HG03439 (cell line): ENCODE measurements around the gene DEGS1.
"Not testable (repeated sequence)": the region's sequence is repeated elsewhere in the genome, so short reads cannot be mapped to it uniquely, and the experiment has no call there.

Source experiments
- ATAC-seq: cut with Tn5 transposase; IDR thresholded peaks from one replicate; pipeline ENCODE4 v1.9.1; 2021; ENCODE audit warnings: mild to moderate bottlenecking, moderate library complexity; ENCODE audit not compliant: unreplicated experiment

Gene DEGS1

DNA sequence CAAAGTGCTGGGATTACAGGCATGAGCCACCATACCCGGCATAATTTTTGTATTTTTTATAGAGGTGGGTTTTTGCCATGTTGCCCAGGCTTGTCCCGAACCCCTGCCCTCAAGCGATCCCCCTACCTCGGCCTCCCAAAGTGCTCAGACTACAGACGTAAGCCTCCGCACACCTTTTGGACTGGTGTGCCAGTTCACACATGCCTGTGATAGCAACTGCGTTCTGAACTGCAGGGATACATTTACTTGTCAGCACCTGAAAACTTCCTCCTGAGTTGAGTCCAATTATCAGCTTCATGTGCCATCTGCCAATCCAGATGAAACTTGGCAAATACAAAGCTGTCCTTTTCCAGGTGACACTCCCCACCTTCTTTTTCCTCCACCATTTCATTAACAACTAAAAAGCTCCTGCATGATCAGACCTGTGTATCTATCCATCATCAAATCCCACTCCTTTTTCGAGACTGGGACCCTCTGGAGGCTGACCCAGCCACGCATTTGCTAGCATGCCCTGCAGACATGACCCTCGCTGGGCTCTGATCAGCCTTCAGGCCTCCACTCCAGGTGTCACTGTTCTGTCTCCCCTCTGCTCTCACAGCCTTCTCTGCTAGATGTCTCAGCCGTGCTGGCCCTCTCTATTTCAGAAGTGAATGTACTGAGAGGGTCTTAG lies 2.1 kb upstream of the DEGS1 start:
- no peak for ATAC-seq

- ATAC-seq = no peak
Measured at GRCh38 chr1:224181453-224181810, 1.6 kb upstream of the DEGS1 start.

DNA sequence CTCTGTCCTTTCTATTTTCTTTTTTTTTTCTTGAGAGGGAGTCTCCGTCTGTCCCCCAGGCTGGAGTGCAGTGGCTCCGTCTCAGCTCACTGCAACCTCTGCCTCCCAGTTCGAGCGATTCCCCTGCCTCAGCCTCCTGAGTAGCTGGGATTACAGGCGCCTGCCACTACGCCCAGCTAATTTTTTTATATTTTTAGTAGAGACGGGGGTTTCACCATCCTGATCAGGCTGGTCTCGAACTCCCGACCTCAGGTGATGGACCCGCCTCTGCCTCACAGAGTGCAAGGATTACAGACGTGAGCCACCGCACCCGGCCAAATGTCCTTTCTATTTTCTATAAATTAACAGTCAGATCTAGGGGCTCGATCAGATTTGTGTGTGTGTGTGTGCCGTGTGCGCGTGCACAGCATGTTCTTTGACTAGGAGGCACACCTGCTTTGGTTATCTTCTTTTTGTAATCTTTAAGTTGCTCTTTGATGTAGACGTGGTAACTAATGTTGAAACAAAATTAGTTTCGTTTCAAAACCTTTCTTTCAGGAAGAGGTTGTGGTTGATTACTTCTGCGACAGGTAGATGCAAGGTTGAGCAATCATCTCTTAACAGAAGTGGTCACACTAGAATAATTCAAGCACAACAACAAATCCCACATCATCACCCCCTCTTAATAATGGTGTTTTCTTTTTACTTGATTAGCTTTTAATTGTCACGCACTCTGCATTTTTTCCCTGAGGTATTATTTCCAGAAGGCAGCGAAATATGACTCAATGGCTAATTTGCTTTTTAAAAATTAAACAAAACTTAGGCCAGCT lies 779 bp upstream of the DEGS1 start:
- peak; percentile 36 for ATAC-seq

DNA sequence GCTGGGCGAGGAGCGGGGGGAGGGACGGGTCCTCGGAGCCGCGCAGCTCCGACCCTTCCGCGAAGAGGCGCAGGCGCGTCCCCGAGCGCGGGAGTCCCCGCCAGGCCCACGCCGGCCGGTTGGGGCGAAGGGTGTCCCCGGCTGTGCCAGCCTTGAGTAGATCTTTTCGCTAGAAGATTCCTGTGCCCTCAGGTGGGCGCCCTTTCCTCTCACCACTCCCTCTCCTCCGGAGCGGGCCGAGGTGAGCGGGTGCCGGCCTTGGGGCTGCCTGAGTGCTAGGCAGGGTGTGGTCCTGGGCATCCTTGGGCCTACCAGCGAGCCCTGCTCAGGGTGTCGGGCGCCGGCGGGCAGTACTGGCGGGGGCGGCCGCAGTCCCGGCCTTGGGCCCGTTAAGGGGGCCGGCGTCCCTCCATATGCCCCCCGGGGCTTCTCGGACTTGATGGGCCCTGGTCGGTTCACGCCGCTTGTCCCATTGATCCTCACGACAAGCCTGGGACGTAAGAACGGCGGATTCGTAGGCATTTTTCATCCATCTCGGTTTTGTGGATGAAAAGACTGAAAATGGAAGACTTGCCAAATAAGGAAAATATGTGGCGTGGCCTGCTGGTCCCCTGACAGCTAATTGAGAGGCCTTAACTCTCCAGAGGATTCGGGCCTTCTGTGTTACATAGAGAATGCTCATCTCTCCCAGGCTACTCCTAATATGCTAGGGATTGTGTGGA lies 712 bp downstream of the DEGS1 start:
- peak; percentile 48 for ATAC-seq

DNA sequence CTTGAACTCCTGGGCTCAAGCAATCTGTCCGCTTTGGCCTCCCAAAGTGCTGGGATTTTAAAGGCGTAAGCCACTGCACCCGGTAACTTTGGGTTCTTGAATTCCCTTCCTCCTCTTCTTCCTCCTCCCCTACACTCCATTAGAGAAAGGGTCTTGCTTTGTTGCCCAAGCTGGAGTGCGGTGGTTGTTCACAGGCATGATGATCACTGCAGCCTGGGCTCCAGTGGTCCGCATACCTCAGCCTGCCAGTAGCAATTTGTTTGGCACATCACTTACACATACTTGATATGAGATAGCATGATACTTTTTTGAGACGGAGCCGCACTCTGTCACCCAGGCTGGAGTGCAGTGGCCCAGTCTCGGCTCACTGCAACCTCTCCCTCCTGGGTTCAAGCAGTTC lies 2.2 kb downstream of the DEGS1 start:
- no peak for ATAC-seq

GRCh38 chr1:224188286-224188685 lies 5.2 kb downstream of the DEGS1 start:
- no peak for ATAC-seq

- ATAC-seq = no peak
Measured at GRCh38 chr1:224189561-224189960, 6.5 kb downstream of the DEGS1 start.

DNA sequence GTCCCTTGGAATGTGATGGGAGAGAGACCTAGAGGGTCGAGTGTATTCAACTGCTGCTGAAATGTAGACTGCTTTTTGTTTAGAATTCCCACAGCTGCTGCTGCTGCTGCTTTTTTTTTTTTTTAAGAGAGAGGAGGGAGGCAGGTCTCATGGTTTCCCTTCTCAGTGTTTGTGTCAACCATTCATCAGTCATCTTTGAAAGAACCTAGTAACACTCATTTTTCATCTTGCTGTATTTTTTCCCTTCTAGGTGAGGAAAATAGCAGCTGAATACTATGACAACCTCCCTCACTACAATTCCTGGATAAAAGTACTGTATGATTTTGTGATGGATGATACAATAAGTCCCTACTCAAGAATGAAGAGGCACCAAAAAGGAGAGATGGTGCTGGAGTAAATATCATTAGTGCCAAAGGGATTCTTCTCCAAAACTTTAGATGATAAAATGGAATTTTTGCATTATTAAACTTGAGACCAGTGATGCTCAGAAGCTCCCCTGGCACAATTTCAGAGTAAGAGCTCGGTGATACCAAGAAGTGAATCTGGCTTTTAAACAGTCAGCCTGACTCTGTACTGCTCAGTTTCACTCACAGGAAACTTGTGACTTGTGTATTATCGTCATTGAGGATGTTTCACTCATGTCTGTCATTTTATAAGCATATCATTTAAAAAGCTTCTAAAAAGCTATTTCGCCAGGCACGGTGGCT lies 9.2 kb downstream of the DEGS1 start:
- ATAC-seq = no peak

DNA sequence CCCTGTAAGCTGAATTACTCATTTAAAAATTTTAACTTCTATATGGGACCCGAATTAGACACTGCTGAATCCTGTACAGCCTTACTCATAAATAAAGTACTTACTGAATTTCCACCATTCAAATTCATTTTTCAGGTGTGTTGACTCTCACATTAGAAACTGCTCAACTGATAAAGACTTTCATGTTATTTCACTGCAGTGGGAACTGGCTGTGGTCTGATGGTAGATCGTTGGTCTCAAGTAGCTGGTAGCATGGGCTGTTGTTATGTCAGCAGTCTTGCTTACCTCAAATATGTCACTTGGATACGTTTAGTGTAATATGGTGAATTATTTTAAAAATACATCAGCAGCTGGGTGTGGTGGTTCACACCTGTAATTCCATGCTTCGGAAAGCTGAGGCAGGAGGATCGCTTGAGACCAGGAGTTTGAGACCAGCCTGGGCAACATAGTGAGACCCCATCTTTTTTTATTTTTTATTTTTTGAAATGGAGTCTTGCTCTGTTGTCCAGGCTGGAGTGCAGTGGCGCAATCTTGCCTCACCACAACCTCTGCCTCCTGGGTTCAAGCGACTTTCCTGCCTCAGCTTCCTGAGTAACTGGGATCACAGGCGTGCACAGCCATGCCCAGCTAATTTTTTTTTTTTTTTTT lies 10.4 kb downstream of the DEGS1 start:
- ATAC-seq = no peak

DNA sequence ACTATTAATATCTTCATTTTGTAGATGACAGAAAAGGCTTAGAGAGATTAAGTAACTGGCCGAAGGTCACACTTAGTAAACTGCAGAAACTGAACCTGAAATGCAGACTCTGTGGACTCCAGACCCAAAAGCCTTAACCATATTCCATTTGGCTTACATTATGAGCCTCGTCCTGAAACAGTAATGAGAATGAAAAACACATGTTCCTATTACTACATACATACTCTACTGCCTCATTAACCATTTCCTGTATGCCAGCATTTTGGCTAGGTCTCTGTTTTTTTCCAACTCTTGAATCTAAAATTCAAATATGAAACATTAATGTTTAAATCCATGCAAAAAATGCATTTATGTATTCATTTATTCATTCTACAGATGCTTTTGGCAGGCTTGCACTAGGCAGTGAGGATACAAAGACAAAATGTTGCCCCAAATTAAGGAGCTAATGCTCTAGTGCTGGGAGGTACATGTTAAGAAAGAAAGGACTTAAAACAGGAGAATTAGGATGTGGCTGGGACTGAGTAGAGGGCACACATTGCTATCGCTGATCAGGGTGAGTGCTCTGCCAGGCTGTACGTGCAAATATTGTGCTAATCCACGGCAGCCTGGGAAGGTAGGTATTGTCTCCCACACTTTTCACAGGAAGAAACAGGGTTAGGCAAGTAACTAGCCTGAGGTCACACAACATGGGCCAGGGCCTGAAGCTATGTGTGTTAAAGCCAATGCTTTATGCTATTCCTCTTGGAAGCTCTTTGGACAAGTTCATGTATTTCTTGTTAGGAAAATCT lies 14.0 kb downstream of the DEGS1 start:
- ATAC-seq = no peak

- no peak for ATAC-seq
Measured at GRCh38 chr1:224198572-224198971, 15.5 kb downstream of the DEGS1 start.

DNA sequence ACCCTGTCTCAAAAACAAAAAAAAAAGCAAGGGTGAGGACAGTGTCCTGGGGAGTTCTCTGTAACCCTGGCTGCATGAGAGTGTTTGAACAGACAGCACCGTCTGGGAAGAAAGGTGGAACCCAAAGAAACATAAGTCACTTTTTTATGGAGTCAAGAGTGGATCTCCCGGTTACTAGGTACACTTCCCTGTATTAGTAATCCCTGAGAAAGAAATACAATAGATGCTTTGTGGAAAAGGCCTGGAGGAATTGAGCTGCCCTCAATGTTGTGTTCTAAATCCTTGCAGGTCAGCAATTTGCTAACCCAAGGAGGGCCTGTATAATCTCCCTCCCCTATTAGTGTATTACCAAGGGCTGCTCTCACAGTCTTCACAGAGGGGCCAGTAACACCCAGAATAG lies 16.6 kb downstream of the DEGS1 start:
- ATAC-seq = no peak

- ATAC-seq = no peak
Measured at GRCh38 chr1:224201383-224201782, 18.3 kb downstream of the DEGS1 start.

- no peak for ATAC-seq
Measured at GRCh38 chr1:224201853-224202252, 18.8 kb downstream of the DEGS1 start.

- ATAC-seq = no peak
Measured at GRCh38 chr1:224203243-224204016, 20.4 kb downstream of the DEGS1 start.

- no peak for ATAC-seq
Measured at GRCh38 chr1:224205438-224205840, 22.4 kb downstream of the DEGS1 start.

DNA sequence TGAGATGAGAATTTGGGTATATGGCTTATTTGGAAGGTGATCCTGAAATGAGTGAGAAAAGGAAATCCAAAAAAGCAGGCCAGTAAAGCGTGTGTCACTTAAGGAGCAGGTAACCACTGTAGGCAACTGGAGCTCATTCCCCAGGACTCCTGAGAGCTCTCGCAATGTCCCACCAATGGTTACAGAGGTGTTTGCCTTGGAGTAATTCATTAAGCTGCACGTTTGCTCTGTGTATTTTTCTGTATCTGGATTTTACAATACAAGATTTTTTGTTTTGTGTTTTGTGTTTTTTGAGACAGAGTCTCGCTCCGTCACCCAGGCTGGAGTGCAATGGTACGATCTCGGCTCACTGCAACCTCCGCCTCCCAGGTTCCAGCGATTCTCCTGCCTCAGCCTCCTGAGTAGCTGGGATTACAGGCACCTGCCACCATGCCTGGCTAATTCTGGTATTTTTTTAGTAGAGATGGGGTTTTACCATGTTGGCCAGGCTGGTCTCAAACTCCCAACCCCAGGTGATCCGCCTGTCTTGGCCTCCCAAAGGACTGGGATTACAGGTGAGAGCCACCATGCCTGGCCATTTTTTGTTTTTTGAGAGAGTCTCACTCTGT lies 23.0 kb downstream of the DEGS1 start:
- ATAC-seq = not testable (repeated sequence)

- no peak for ATAC-seq
Measured at GRCh38 chr1:224211206-224211962, 28.3 kb downstream of the DEGS1 start.
